RPMI8226 (cell line): ENCODE data around the gene WDPCP.
"Not testable (repeated sequence)": the region's sequence is repeated elsewhere in the genome, so short reads cannot be mapped to it uniquely, and the experiment has no call there.

Source experiments
- DNase-seq: peaks from one replicate; pipeline ENCODE4 v3.0.0-alpha.2; 2015

Gene WDPCP

DNA sequence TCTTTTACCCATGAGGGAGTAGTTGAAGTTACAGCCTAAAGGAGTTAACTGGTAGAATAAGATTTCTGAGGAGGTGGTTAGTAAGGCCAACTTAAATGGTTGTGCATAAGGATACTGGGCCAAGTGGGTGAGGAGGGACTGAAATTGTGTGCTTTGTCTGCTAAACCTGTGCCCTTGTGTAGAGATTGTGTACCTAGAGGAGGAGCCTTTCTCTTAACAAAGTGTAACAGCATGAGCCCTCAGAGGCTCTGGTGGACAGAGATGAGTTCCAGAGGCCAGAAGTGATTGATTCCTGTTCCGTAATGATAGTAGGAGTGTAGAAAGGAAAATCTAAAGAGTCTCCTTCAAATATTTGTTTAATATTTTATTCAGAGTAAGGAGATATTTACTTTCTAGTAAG lies 494.8 kb downstream of the WDPCP start:
- no peak for DNase-seq

DNA sequence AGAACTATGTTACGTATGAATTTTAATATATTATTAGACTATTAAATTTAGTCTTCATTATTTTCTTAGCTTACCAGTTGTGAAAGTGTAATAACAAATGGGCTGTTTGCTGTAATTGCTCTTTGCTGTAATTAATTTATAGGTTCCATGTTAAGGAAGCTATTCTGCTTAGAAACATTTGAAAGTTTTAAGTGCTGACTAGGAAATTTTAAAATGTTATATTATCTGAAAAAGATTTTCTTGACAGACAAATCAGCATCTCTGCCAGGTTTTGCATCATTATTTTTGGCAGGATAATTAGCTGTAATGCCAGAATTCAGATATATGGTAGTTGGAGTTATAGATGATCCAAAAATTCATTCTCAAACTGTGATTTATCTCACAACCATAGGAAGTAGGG lies 495.4 kb downstream of the WDPCP start:
- no peak for DNase-seq

DNA sequence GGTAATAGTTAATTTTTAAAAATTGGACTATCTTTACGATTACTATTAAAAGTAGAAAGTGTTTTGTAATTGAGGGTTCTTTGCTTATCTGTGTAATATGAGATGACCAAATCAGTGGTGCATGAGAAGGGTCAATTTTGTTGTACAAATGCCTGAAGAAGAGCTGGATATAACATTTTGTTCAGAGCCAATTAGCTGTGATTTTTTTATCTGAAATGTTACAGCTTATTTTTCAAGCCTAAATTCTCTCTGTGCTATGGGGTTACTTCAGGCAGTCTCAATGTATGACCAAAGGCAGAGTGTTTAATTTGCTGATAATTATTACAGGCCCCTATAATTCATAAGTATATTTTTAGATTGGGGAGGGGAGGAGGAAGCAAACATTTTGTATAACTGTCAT lies 495.9 kb downstream of the WDPCP start:
- no peak for DNase-seq

DNA sequence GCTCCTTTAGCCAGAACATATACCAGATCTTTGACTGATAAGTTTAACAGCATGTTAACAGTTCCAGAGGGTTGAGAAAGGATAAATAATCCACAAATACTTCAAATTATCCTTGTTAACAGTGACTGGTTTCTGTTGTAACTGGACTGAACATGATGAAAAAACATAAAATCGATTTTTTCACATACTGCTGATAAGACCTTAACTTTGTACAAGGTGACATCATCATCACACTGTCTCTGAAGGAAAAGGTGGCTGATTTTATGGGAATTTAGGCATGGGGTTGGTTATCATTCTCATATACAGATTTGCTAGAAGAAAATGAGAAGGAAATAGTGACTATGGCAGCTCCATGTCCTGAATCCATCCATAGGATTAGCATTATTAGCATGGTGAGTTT lies 501.6 kb downstream of the WDPCP start:
- DNase-seq, result no peak

DNA sequence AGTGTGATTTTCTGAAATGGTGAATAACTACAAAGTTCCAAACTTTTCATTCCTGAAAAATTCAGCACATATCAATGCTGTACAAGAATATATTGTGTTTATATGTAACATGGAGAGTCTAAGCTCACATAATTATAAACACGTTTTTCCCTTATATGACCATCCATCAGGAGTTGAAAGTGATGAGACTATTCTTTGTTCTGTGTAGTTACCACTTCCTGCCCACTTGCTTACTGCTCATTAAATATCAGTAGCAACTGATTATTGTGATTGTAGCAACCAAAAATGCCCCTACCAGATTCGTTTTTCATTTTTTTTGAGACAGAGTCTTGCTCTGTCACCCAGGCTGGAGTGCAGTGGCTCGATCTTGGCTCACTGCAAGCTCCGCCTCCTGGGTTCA lies 506.9 kb downstream of the WDPCP start:
- DNase-seq, result no peak

DNA sequence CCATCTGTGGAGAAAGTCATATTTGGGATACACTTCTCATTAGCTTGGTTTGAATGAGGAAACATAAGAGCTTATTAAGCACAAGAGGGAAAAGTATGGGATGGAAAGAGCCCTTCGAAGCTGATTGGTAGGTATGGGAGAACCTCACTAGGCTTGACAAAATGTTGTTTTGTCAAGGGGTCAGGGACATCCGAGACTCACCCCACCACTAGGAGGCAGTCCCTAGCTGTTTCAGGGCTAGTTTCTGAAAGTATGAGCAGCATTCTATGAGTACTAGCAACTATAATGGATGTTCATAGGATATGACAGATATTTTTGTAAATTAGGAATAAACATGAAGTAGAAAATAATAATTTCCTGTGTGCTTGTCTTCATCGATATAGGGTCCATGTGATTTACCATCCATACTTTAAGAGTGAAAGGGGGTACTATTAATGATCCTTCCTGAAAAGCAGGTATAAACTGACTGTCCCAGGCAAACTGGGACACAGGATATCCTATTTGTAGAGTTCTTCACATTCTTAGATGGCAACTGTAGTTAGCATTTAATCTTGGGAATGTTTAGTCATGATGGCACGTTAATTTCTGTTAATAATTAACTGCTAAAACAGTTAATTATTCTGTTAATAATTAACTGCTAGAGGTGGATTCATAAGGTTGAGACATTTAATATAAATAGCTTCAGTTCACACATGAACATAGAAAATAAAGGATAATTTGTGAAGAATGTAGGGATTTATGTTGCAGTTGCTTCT lies 509.2 kb downstream of the WDPCP start:
- peak; percentile 15 for DNase-seq

GRCh38 chr2:63074399-63074798 lies 513.9 kb downstream of the WDPCP start:
- not testable (repeated sequence) for DNase-seq

- DNase-seq, result no peak
Observed at GRCh38 chr2:63073994-63074393, 514.3 kb downstream of the WDPCP start.

DNA sequence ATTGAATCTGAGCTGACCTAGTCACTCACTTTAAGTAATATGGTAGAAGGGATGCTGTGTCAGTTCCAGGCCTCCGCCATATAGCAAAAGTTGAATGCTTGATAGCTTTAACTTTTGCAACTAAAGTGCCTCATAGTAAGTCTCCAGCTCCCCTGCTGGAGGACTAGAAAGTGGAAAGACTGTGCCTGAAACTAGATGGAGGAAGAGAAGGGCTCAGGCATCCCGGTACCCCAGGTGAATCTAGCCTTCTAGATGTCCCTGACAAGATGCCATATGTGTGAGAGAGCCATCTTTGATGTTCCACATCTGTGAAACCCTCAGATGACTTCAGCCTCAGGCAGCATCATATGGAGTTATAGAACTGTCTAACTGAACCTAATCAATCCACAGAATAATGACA lies 516.6 kb downstream of the WDPCP start:
- no peak for DNase-seq
